KOPT-K1 (cell line): Measurements from ENCODE around the gene RPRD2.

Source experiments
- H3K27ac ChIP-seq: fragments of 200-600 bp; sonication (generic); 2 replicates; pipeline ENCODE4 v1.5.1; 2016; ENCODE audit warnings: antibody characterized with exemption, mild to moderate bottlenecking, low read depth, low read length; ENCODE audit not compliant: poor library complexity, severe bottlenecking
- H3K36me3 ChIP-seq: fragments of 200-600 bp; sonication (generic); 2 replicates; pipeline ENCODE4 v1.5.1; 2017; ENCODE audit warnings: antibody characterized with exemption, mild to moderate bottlenecking, low read length, moderate library complexity; ENCODE audit not compliant: insufficient read depth
- H3K9me3 ChIP-seq: fragments of 200-600 bp; sonication (generic); 2 replicates; pipeline ENCODE4 v1.5.1; 2017; ENCODE audit warnings: antibody characterized with exemption, low read length, mild to moderate bottlenecking; ENCODE audit not compliant: insufficient read depth, poor library complexity, severe bottlenecking

The RPRD2 gene

GRCh38 chr1:150511551-150511950 is 147.6 kb downstream of the RPRD2 start:
- H3K27ac ChIP-seq, result no peak overlapping the region
- peaks cover 7% of the 10 kb centered on the region; the same call in 1 of the 2 replicates for H3K36me3 ChIP-seq
- no peaks in the 10 kb centered on the region for H3K9me3 ChIP-seq

- Histone ChIP-seq H3K27ac (no peak overlapping the region), H3K9me3 (no peaks in the 10 kb centered on the region), H3K36me3 (peaks cover 1% of the 10 kb centered on the region; the same call in 1 of the 2 replicates)
Measured at GRCh38 chr1:150511985-150512660, 148.2 kb downstream of the RPRD2 start.

GRCh38 chr1:150512846-150513245 is 148.9 kb downstream of the RPRD2 start:
- H3K36me3 ChIP-seq, result no peaks in the 10 kb centered on the region
- H3K9me3 ChIP-seq, result no peaks in the 10 kb centered on the region
- no peak overlapping the region for H3K27ac ChIP-seq

- no peak overlapping the region for H3K27ac ChIP-seq
- H3K36me3 ChIP-seq, result no peaks in the 10 kb centered on the region
- H3K9me3 ChIP-seq, result no peaks in the 10 kb centered on the region
Measured at GRCh38 chr1:150513351-150513791, 149.4 kb downstream of the RPRD2 start.

GRCh38 chr1:150514260-150514659 is 150.3 kb downstream of the RPRD2 start:
- Histone ChIP-seq H3K27ac (no peak overlapping the region), H3K36me3 (no peaks in the 10 kb centered on the region), H3K9me3 (no peaks in the 10 kb centered on the region)

GRCh38 chr1:150514913-150515327 is 151.0 kb downstream of the RPRD2 start:
- Histone ChIP-seq H3K27ac (no peak overlapping the region), H3K36me3 (no peaks in the 10 kb centered on the region), H3K9me3 (no peaks in the 10 kb centered on the region)

GRCh38 chr1:150515328-150516049 is 151.5 kb downstream of the RPRD2 start, which contains the start of gene FALEC:
TSS of gene FALEC (plus strand) at chr1:150515752.
- no peaks in the 10 kb centered on the region for H3K9me3 ChIP-seq
- H3K36me3 ChIP-seq, result no peaks in the 10 kb centered on the region
- H3K27ac ChIP-seq, result peak within 1 kb of the TSS; percentile 48

- Histone ChIP-seq H3K27ac (no peak overlapping the region), H3K9me3 (no peaks in the 10 kb centered on the region), H3K36me3 (no peaks in the 10 kb centered on the region)
Measured at GRCh38 chr1:150516050-150516591, 152.2 kb downstream of the RPRD2 start.

GRCh38 chr1:150516616-150517015 is 152.7 kb downstream of the RPRD2 start:
- H3K27ac ChIP-seq, result no peak overlapping the region

GRCh38 chr1:150521196-150521968 is 157.4 kb downstream of the RPRD2 start:
- Histone ChIP-seq H3K9me3 (no peaks in the 10 kb centered on the region), H3K27ac (no peak overlapping the region), H3K36me3 (no peaks in the 10 kb centered on the region)

More at GRCh38 chr1:150516616-150517015, 152.7 kb downstream of the RPRD2 start:
- Histone ChIP-seq H3K36me3 (no peaks in the 10 kb centered on the region), H3K9me3 (no peaks in the 10 kb centered on the region)

- H3K36me3 ChIP-seq, result no peaks in the 10 kb centered on the region
- H3K9me3 ChIP-seq, result no peaks in the 10 kb centered on the region
- H3K27ac ChIP-seq, result no peak overlapping the region
Measured at GRCh38 chr1:150525348-150525747, 161.4 kb downstream of the RPRD2 start.
